Measurements from ENCODE around the gene RASGRF2.

DNA sequence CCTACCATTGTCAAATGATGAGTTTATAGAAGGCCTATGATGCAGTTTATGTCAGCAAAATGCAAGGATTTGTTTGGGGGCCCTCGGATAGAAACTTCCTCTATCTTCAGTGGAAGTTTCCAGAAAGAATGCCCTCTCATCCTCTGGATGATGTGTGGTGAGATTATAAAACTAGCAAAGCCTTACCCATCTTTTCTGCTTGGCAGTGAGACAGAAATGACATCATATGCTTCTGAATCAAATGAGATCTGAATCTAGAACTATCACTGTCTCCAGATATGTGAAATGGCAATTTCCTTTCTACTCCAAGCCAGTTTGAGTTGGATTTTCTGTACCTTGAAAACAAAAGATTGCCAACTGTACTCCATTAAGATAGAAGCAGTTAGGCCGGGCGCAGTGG, 212.5 kb downstream of the RASGRF2 start:
- TF ChIP-seq FOXA1 (IDR thresholded peaks at IDR 0.05) (no peak), ELF4 (IDR thresholded peaks at IDR 0.05) (no peak), ZNF384 (IDR thresholded peaks at IDR 0.05) (no peak), L3MBTL2 (conservative IDR thresholded peaks at IDR 0.05) (no peak), FOXM1 (IDR thresholded peaks at IDR 0.05; ENCODE audit: borderline replicate concordance) (no peak), SUZ12 (IDR thresholded peaks at IDR 0.05) (no peak), SP1 (IDR thresholded peaks at IDR 0.05) (no peak), TARDBP (IDR thresholded peaks at IDR 0.05) (no peak), BHLHE40 (IDR thresholded peaks at IDR 0.05; ENCODE audit: borderline replicate concordance) (no peak), HDGF (IDR thresholded peaks at IDR 0.05; ENCODE audit: borderline replicate concordance) (no peak), FOXK2 (IDR thresholded peaks at IDR 0.05) (no peak)
- TF ChIP-seq, protein P1, sequence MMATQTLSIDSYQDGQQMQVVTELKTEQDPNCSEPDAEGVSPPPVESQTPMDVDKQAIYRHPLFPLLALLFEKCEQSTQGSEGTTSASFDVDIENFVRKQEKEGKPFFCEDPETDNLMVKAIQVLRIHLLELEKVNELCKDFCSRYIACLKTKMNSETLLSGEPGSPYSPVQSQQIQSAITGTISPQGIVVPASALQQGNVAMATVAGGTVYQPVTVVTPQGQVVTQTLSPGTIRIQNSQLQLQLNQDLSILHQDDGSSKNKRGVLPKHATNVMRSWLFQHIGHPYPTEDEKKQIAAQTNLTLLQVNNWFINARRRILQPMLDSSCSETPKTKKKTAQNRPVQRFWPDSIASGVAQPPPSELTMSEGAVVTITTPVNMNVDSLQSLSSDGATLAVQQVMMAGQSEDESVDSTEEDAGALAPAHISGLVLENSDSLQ (IDR thresholded peaks at IDR 0.05) = no peak

Data from HEK293T (cell line).